GM21737 (cell line): ENCODE data around the gene PNPLA2.

Experiments used
- ATAC-seq: cut with Tn5 transposase; IDR thresholded peaks from one replicate; pipeline ENCODE4 v1.9.1; 2021; ENCODE audit warnings: mild to moderate bottlenecking, moderate library complexity; ENCODE audit not compliant: unreplicated experiment

The PNPLA2 gene

DNA sequence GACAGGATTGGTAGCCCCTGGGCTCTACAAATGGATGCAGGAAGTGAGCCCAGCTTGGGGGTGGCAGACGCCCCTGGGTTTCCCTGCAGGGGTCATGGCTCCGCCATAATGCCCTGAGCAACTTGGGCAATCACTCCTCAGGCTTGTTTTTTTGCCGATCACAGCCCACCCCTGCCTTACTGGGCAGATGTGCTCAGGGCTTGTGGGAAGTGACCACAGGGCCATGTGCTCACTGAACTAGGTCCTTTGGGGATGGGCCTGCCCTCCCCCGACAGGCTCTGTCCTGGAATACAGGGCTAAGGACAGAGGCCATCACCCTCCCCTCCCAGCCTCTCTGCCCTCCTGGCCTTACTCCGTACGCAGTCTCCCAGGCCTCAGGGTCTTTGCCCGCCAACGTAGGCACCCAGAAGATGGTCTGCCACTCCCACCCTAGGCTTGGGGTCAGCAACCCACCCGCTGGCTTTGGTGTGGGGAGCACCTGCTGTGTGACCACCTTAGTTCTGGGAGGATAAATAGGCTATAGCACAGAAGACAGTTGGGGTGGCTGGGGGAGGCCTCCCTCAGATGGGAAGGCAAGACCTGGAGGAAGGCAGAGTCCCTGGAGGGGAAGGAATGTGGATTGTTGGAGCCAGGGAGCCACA lies 5.1 kb upstream of the PNPLA2 start:
- no peak for ATAC-seq

DNA sequence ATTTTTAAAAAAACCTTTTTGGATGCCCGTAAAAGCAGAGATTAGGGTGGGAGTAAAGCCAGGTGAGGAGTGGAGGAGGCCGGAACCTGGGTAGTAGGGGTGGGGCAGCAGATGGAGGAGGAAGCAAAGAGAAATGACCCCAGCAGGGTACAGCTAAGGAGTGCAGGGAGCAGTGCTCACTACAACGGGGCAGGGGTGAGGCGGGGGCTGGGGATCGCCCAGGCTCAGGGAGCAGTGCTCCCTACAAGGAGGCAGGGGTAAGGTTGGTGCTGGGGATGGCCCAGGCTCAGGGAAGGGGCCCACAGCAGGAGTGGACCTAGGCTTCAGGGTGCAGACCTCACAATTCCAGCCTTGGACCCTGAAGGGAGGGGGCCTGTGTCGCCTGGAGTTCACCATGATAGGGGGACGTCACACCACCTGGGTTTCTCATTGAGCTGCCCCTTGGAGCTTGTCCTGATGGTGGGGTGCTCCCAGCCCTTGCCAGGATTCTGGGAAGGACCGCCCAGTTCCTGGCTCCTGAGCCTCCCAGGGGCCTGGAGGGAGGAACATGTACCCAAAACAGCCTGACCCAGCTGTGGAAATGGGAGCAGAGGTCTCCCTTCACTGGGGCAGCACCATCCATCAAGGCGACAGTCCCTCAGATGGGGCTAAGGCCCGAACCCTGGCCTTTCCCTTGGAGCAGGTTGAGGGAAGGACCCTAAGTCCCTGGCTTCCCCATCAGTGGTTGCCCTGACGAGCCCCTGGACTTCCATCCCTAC lies 2.9 kb upstream of the PNPLA2 start:
- ATAC-seq: no peak

DNA sequence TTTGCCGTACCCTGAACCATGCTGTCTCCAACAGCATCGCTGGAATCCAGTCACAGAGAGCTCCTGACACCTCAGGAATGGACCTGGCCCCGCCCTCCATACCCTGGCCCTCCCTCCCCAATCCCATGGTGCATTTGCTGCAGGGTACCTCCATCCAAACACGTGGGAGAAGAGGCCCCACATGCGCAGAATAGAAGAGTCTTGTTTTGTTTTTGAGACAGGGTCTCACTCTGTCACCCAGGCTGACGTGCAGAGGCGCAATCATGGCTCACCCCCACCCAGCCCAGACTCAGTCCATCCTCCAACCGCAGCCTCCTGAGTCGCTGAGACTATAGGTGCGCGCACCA lies 2.3 kb upstream of the PNPLA2 start:
- no peak for ATAC-seq

DNA sequence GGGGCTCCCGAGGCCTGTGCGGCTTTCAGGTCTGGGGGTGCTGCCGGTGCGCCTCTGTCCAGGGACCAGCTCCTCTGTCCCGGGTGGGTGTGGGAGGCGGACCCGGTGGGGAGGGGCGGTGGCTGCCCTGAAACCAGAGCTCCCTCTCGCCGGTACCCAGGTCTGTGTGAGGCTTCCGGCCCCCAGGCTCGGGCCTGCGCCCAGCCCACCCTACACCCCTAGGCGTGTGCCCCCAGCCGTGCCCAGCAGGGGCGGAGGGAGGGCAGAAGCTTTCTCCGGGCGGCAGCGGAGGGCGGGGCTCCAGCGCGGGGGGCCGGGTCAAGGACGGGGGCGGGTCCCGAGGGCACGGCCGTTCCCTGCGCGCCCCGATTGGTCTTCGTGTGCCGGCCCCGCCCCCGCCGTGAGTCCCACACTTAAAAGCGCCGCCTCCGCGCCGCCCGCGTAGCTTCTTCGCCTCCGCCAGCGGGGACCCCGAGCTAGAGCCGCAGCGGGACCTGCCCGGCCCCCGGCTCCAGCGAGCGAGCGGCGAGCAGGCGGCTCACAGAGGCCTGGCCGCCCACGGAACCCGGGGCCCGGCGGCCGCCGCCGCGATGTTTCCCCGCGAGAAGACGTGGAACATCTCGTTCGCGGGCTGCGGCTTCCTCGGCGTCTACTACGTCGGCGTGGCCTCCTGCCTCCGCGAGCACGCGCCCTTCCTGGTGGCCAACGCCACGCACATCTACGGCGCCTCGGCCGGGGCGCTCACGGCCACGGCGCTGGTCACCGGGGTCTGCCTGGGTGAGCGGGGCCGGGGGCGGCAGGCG lies 616 bp downstream of the PNPLA2 start:
- peak; percentile 49 for ATAC-seq

DNA sequence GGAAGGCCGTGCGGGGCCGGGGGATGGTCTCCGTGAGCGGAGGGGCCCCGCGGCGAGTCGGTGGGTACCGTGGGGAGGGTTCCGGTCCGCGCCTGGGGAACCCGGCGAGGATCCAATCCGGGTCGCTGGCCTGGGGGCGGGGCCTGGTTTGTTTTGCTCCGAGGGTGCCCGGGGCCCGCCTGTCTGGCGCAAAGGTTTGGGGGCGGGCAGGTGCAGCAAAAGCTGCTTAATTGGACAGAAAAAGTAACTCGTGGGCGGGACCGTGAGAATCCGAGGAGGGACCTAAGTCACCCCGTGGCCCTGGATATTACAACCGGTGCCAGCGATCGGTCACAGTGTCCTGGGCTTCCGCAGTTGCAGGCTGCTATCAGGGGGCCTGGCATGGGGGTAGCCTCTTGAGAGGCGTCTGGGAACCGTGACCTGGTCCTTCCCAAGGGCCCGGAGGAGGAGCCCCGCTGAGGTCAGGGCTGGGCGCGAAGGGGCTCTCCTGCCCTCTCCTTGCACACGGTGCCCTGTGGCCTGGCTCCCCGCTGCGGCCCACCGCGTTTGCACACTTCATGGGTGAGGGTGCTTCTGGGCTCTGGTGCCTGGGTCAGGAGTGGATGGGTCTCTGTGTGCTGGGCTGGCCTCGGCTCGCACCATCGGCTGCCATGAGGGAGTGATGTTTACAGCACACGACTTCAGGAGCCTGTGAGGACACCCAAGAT lies 1.4 kb downstream of the PNPLA2 start:
- ATAC-seq: peak; percentile 51

DNA sequence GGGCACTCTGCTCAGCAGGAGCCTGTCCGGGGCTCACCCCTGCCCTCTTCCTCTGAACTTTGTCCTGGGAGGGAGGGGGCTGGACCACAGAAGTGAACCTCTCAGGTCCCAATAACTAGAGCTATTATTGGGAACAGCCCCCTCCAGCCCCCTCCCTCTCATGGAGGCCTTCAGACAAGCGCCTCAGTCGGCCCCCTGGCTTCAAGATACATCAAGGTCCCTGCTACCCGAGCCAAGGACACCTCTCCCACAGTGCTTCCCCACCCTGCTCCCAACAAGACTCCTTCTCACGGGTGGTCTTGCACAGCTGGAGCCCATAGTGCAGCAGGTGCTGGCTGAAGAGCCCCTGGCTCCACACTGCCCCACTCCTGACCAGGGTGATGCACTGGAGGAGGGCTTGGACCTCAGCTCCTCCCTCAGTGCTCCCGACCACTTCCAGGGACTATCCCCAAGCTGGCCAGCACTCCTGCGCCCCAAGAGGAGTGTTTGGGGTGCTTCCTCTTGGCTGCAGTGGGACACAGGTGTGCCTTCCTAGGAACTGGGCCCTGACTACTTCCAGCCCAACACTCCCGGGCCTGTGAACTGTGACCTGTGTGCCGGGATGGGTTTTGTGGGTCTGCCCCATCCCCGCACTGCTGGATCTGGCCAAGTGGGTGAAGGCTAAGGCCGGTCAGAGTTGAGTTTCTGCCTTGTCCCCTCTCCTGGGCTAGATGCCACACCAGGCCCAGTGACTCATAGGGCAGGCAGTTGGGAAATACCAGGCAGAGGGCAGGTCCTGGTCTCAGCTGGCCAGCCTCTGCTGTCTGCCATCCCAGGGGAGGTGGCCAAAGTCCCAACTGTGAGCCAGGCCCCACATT lies 2.2 kb downstream of the PNPLA2 start:
- ATAC-seq: no peak

DNA sequence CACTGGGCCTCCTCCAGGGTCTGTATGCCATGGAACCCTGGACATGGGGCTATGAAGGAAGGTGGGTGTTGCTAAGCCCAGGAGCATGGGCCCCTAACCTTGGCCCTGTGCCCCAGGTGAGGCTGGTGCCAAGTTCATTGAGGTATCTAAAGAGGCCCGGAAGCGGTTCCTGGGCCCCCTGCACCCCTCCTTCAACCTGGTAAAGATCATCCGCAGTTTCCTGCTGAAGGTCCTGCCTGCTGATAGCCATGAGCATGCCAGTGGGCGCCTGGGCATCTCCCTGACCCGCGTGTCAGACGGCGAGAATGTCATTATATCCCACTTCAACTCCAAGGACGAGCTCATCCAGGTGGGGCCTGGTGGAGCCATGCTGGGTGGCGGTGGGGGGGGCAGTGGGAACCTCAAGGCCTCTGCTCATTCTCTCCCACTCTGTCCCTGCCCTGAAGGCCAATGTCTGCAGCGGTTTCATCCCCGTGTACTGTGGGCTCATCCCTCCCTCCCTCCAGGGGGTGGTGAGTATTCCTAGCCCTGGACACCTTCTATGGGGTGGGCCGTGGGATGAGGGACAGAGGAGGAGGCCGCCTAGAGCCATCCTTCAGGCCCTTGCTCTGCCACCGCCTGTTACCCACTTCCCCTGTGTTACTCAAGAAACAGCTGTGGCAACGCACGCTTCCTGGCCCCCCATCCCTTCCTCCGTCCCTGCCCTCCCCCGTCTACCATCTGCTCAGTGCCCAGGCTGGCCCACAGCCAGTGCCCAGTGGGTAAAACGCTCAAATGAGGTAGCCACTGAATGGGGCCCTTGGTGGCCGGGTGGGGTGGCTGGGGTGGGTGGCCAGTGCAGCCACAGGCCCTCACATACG lies 3.0 kb downstream of the PNPLA2 start:
- ATAC-seq: no peak

DNA sequence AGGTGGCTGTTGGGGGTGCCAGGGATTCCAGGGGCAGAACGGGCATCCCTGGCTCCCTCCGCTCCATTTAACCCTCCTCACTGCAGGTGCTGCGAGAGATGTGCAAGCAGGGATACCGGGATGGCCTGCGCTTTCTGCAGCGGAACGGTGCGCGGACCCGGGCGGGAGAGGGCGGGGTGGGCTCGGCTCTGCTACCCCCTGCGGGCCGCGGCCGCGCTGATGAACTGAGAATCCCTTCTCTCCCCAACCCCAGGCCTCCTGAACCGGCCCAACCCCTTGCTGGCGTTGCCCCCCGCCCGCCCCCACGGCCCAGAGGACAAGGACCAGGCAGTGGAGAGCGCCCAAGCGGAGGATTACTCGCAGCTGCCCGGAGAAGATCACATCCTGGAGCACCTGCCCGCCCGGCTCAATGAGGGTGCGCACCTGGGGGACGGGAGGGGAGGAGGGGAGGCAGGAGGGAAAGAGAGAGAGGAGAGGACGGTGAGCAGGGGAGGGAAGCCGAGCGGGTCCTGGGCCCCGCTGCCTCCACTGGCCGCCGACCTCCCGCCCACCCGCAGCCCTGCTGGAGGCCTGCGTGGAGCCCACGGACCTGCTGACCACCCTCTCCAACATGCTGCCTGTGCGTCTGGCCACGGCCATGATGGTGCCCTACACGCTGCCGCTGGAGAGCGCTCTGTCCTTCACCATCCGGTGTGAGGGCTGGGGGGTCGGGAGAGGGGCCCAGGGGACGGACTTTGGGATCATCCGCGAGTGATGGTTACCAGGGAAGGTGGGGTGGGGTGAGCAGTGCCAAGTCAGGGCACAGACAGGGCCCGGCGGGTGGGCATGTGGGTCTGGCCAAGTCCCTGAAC lies 5.0 kb downstream of the PNPLA2 start:
- ATAC-seq: no peak

DNA sequence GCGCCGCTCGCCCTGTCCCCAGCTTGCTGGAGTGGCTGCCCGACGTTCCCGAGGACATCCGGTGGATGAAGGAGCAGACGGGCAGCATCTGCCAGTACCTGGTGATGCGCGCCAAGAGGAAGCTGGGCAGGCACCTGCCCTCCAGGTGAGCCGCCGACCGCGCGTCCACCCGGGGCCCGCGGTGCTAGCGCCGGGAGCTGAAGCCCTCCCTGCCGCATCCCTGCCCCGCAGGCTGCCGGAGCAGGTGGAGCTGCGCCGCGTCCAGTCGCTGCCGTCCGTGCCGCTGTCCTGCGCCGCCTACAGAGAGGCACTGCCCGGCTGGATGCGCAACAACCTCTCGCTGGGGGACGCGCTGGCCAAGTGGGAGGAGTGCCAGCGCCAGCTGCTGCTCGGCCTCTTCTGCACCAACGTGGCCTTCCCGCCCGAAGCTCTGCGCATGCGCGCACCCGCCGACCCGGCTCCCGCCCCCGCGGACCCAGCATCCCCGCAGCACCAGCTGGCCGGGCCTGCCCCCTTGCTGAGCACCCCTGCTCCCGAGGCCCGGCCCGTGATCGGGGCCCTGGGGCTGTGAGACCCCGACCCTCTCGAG lies 5.7 kb downstream of the PNPLA2 start:
- ATAC-seq: no peak

DNA sequence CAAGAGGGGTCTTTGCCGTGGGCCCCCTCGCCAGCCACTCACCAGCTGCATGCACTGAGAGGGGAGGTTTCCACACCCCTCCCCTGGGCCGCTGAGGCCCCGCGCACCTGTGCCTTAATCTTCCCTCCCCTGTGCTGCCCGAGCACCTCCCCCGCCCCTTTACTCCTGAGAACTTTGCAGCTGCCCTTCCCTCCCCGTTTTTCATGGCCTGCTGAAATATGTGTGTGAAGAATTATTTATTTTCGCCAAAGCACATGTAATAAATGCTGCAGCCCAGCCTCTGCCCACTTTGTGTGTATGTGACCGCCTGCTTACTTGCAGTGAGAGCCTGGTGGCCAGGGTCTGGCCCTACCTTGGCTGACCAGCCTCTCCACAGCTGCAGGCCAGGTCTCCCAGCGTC lies 6.2 kb downstream of the PNPLA2 start:
- no peak for ATAC-seq

DNA sequence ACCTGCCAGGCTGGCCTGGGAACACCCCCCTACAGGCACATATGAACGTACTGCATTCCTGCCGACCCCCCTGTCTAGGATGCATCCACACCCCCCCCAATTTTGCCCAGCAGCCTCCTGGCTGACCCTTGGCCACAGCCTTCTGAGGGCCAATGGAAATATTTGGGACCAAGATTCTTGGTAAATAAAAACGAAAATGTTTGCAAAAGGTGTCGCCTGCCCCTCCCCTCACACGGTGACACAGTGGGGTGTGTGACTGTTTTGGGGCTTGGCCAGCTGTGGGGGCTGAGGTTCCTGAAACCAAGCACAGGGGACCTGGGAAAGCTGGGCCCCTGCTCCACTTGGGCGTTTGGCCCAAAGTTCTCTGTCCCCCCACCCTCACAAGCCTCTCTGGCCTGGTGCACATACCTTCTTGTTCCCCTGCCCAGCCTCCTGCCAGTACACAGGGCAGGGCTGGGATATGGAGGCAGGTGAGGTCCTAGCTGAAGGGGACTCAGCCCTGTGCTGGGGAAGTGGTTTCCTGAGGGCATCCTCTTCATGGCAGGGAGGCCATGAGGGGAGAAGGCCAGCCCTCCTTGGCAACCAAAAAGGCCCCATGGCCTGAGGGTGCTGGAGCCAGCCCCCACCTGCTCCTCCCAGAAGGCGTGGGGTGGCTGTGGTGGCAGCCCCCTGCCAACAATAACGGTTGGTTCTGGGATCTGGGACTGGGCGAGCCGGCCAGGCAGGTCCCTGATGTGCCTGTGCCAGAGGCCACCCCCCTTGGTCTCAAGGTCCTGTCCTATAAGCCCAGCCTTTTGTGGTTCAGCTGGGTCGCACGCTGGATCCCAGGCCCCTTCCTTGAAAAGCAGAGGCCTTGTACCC lies 6.9 kb downstream of the PNPLA2 start:
- ATAC-seq: no peak

DNA sequence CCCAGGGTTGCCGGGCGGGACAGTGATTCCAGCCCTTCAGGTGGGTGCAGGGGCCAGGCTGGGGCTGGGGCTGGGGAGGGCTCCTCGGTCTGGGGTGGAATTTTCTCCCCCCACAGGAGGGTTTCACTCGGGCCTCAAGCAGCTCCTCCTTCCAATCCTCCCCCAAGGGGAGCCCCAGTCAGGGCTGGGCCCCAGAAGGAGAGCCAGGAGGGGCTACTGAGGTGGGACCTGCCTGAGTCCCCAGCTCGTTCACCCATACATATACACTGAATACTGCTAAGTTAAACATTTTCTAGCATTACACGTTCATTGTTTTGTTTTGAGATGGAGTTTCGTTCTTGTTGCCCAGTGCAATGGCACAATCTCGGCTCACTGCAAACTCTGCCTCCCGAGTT lies 7.5 kb downstream of the PNPLA2 start:
- no peak for ATAC-seq

DNA sequence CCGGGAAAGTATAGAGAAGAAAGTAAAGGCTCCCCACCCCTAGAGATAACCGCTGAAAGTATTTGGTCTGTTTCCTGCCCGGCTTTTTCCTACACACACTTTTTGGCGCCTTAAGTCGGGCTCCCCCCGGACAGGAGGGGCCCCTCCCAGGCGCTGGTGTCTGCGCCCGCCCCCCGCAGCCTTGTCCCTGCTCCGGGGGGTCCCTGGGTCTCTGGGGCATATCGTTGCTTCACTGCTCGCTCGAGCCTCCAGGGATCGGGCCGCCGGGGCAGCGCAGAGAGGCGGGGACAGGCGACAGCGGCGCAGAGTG lies 8.1 kb downstream of the PNPLA2 start:
- ATAC-seq: no peak

DNA sequence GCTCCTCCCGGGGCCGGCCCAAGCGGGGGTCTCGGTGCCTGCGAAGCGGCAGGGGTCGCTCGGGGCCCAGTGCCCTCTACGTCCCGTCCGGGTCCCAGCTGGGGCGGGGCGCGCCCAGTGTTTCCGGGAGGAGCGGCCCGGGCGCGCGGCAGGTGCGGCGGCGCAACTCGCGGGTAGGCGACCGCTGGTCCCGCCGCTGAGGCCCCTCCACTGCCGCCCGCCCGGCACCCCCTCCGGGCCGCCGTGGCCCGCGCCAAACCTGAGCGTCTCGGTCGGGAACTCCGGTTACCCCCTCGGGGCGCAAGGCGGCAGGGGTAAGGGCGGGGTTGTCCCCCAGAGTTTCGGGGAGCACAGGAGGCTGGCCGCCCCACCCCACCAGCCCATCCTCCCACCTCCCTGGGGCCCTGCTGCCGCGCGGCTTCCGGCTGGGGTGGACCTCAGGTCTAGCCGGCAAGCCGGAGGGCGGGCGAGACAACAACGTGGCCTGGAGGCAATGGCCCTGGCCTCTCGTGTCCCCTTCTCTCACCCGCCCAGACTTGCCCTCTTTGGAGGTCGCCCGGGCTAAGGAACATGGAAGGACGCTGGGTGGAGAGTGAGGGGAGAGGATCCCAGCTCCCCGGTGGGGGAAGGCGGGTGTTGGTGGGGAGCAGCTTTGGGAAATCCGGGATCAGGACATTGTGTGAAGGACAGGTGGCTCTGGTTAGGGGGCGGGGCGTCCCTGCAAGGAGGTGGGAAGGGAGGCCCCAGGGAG lies 8.6 kb downstream of the PNPLA2 start:
- ATAC-seq: peak; percentile 41

DNA sequence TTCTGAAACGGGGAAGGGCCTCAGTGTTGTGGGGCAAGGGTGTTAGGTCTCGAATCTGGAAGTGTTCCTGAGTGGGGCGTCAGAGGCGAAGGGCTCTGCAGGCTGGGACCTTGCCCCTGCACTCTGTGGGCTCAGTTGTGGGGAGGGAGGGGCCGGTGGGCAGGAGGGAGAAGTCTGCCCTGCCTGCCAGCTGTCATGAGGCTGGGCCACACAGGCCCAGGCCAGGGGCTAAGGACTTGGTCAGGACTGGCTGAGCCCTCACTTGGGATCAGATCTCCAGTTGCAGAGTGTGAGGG lies 9.1 kb downstream of the PNPLA2 start, which contains the start of gene CRACR2B:
CRACR2B (plus strand) TSS at position 23 of the 296 bp plus-strand sequence. CDS start 689 bp downstream, outside the sequence.
- ATAC-seq: peak; percentile 20

DNA sequence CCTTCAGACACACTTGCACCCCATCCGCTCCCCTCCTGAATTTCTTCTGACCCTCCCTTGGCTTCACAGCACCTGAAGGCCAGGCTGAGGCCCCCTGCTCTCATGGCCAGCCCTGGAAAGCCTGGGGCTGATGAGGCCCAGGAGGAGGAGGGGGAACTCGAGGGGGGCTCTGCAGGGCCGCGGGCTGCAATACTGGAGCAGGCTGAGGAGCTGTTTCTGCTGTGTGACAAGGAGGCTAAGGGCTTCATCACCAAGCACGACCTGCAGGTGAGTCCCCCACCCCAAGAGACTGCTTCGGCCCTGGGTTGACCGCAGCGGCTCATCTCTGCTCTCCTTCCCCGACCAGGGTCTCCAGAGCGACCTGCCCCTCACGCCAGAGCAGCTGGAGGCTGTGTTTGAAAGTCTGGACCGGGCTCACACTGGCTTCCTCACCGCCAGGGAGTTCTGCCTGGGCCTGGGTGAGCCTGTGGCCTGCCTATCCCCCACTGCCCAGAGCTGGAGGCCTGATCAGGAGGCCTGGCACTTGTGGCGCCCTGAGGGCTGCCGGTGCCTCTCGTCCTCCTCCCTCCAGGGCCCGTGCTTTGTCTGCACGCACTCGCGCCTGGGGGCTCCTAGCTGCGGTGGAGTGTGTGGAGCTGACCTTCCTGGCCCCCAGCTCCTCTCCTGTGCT lies 9.9 kb downstream of the PNPLA2 start:
- ATAC-seq: no peak
